ENCODE measurements around the gene EEF1AKMT2.

- TF ChIP-seq CTCF (IDR thresholded peaks at IDR 0.05) (no peak), POLR2A (IDR thresholded peaks at IDR 0.05) (no peak)
Observed at GRCh38 chr10:124724279-124725027, 67.2 kb downstream of the EEF1AKMT2 start.
